Sigmoid colon (tissue), 4 donors: ENCODE measurements around the gene LARP1.
A peak's percentile ranks its signal among the peaks of the same experiment; 100 is the strongest.

Source experiments
- EP300 ChIP-seq, 4 donors: sonication (generic); formaldehyde crosslinking; IDR thresholded peaks; one replicate each; pipeline ENCODE4 v1.6.1; 2017; ENCODE audit warnings: antibody characterized with exemption in 4 of 4
- POLR2A ChIP-seq, 2 donors: fragments of 450-650 bp; IDR thresholded peaks; one replicate each; pipeline ENCODE4 v1.6.1; 2016; ENCODE audit warnings: antibody characterized with exemption in 2 of 2, mild to moderate bottlenecking in 2 of 2, moderate library complexity in 2 of 2
- TF ChIP-seq, protein P1 (sequence below), 4 experiments: fragments of 450-650 bp in 3 of 4; fragments of 200-600 bp in 1 of 4; IDR thresholded peaks; one replicate each; pipeline ENCODE4 v1.5.1; 2016 to 2019; ENCODE audit warnings: antibody characterized with exemption in 4 of 4, mild to moderate bottlenecking in 3 of 4, moderate library complexity in 2 of 4

DNA sequence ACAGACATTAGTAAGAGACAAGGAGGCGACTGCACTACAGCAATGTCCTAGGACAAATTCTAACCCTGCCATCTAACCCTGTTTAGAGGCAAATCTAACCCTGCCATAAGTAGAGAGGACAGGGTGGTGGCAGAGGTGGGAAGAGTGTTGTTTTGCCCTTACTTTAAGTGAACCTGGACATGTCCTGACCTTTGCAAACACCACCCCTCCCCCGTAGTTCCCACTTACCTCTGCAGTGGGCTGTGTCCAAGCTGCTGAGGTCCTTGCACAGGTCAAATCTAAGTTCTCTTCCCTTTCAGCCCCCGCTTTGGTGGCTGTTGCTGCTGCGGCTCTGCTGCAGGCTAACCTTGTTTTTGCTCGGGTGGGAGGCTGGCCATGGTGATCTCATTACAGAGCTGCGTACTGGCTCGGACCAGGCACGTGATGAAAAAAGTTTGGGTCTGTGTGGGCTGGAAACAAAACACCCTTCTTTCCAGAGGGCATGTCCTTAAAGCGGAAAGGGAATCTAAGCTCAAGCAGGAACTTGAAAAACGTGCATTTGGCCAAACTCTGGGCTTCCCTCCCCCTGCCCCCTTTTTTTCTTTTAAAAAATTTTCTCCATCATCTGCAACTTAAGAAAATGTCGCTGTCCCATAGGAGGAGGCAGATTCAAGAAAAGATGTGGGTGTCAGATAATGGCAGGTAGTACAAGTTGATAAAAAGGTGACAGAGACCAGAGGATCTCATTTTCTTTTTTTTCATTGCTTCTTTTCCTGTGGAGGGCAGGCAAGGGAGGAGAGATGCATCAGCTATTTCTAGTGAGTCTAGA lies 95.3 kb downstream of the LARP1 start, which contains the start of gene FAXDC2:
- no peak for TF ChIP-seq EP300 (IDR thresholded peaks at IDR 0.05)
- TF ChIP-seq POLR2A (IDR thresholded peaks at IDR 0.05) = peak; percentile 36 to 56
- TF ChIP-seq, protein P1, sequence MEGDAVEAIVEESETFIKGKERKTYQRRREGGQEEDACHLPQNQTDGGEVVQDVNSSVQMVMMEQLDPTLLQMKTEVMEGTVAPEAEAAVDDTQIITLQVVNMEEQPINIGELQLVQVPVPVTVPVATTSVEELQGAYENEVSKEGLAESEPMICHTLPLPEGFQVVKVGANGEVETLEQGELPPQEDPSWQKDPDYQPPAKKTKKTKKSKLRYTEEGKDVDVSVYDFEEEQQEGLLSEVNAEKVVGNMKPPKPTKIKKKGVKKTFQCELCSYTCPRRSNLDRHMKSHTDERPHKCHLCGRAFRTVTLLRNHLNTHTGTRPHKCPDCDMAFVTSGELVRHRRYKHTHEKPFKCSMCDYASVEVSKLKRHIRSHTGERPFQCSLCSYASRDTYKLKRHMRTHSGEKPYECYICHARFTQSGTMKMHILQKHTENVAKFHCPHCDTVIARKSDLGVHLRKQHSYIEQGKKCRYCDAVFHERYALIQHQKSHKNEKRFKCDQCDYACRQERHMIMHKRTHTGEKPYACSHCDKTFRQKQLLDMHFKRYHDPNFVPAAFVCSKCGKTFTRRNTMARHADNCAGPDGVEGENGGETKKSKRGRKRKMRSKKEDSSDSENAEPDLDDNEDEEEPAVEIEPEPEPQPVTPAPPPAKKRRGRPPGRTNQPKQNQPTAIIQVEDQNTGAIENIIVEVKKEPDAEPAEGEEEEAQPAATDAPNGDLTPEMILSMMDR (IDR thresholded peaks at IDR 0.05) = no peak
